OCI-LY7 (cell line): ENCODE measurements around the gene PGRMC2. TPM values are rescaled to one million over a fixed set of nuclear protein-coding genes. Genes with fewer than 3 reads are reported as not detected.

ENCODE experiments used
- BruUV-seq: library from RNA; stranded (reverse); fragments of 400-500 nt; replicated peaks from 2 replicates; lab custom pipeline; 2021; lab: Mats Ljungman, UMichigan
- CTCF ChIA-PET: fragments of 300-600 bp; sonication (Branson Sonifier 250); formaldehyde crosslinking; loops from one replicate; lab custom pipeline; 2022; ENCODE audit warnings: antibody characterized with exemption; ENCODE audit not compliant: unreplicated experiment; lab: Charles Lee
- POLR2A ChIA-PET: fragments of 300-600 bp; sonication (Branson Sonifier 250); formaldehyde crosslinking; loops from one replicate; lab custom pipeline; 2022; ENCODE audit warnings: antibody characterized with exemption; lab: Charles Lee
- DNase-seq: peaks from one replicate; pipeline ENCODE4 v3.0.0-alpha.2; 2015; ENCODE audit warnings: low spot score
- H2AFZ ChIP-seq: fragments of 200-600 bp; sonication (generic), shearing (Covaris generic); 2 replicates; pipeline ENCODE4 v1.6.1; 2014; ENCODE audit warnings: mild to moderate bottlenecking, antibody characterized with exemption, low read length, moderate library complexity
- H3K27ac ChIP-seq: fragments of 200-600 bp; sonication (generic); 2 replicates; pipeline ENCODE4 v1.5.1; 2014; ENCODE audit warnings: mixed run types, low read depth, mild to moderate bottlenecking, moderate library complexity, low read length, inconsistent platforms; ENCODE audit not compliant: poor library complexity, severe bottlenecking
- H3K36me3 ChIP-seq: fragments of 200-600 bp; sonication (generic); 2 replicates; pipeline ENCODE4 v1.6.1; 2014; ENCODE audit warnings: mild to moderate bottlenecking, antibody characterized with exemption, low read length, moderate library complexity, mixed read lengths; ENCODE audit not compliant: insufficient read depth
- H3K4me1 ChIP-seq: fragments of 200-600 bp; sonication (generic); 2 replicates; pipeline ENCODE4 v1.5.1; 2014; ENCODE audit warnings: mild to moderate bottlenecking, low read length; ENCODE audit not compliant: insufficient read depth, poor library complexity, severe bottlenecking
- H3K4me2 ChIP-seq: fragments of 200-600 bp; sonication (generic); 2 replicates; pipeline ENCODE4 v1.6.1; 2014; ENCODE audit warnings: mild to moderate bottlenecking, low read length
- H3K4me3 ChIP-seq: fragments of 200-600 bp; sonication (generic); 2 replicates; pipeline ENCODE4 v1.5.1; 2014; ENCODE audit warnings: mild to moderate bottlenecking, low read depth, low read length; ENCODE audit not compliant: poor library complexity, severe bottlenecking
- H3K79me2 ChIP-seq: fragments of 200-600 bp; sonication (generic); 2 replicates; pipeline ENCODE4 v1.6.1; 2016; ENCODE audit warnings: low read depth, mild to moderate bottlenecking, low read length, moderate library complexity, mixed read lengths; ENCODE audit not compliant: insufficient read depth
- H3K9me2 ChIP-seq: fragments of 200-600 bp; sonication (generic); 2 replicates; pipeline ENCODE4 v1.6.1; 2016; ENCODE audit warnings: mild to moderate bottlenecking, low read length, mixed read lengths; ENCODE audit not compliant: insufficient read depth
- H3K9me3 ChIP-seq: fragments of 200-600 bp; sonication (generic); 2 replicates; pipeline ENCODE4 v1.6.1; 2014; ENCODE audit warnings: mild to moderate bottlenecking, mixed run types, low read length, mixed read lengths
- H4K20me1 ChIP-seq: fragments of 200-600 bp; sonication (generic); 2 replicates; pipeline ENCODE4 v1.6.1; 2014; ENCODE audit warnings: mild to moderate bottlenecking, antibody characterized with exemption, low read length, moderate library complexity, mixed read lengths; ENCODE audit not compliant: insufficient read depth
- EZH2phosphoT487 ChIP-seq: fragments of 200-600 bp; sonication (generic); IDR thresholded peaks from 2 replicates; pipeline ENCODE4 v1.6.1; 2018; ENCODE audit warnings: low read depth, borderline replicate concordance, mild to moderate bottlenecking, mixed run types, antibody characterized with exemption, low read length, moderate library complexity, mixed read lengths
- intact Hi-C: fragments of 100-400 bp; cut with micrococcal nuclease; formaldehyde crosslinking; loops from one replicate; pipeline ENCODE4 v1.10.0; 2022; ENCODE audit not compliant: unreplicated experiment
- total RNA-seq, 2 experiments: library from RNA; depleted of rRNA in 1 of 2; stranded (reverse); fragments of >200 nt in 1 of 2; shearing (Covaris generic) in 1 of 2; gene quantifications; 2 replicates each; pipeline ENCODE4 v1.2.3, GENCODE V29; 2014 to 2022
- TF ChIP-seq, protein P1 (sequence below): fragments of 200-600 bp; sonication (generic); conservative IDR thresholded peaks from 2 replicates; pipeline ENCODE4 v1.5.1; 2014; ENCODE audit warnings: mild to moderate bottlenecking, antibody characterized with exemption, low read length, moderate library complexity, mixed read lengths

The PGRMC2 gene
- total RNA-seq, 2 experiments from 2014 or later, result 10.5 to 45.3 TPM

DNA sequence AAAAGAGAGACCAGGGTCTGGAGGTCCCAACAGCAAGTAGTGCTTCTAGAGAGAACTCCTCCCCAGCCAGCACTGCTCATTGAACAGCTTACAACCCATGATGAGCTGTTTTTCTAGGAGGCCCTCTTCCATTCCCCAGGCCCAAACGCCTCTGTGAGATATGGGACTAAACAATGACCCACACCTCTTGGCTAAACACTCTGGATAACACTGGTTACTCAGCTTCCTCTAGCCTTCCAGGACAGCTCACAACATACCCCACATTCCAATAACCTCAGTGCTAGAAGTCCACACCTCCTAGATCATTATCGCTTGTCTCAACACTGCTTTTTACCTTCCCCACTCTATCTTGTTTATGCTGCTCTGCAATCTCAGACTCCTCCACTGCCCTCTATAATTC, 35.4 kb upstream of the PGRMC2 start:
- intact Hi-C loops, result no loop called here
- TF ChIP-seq, protein P1, sequence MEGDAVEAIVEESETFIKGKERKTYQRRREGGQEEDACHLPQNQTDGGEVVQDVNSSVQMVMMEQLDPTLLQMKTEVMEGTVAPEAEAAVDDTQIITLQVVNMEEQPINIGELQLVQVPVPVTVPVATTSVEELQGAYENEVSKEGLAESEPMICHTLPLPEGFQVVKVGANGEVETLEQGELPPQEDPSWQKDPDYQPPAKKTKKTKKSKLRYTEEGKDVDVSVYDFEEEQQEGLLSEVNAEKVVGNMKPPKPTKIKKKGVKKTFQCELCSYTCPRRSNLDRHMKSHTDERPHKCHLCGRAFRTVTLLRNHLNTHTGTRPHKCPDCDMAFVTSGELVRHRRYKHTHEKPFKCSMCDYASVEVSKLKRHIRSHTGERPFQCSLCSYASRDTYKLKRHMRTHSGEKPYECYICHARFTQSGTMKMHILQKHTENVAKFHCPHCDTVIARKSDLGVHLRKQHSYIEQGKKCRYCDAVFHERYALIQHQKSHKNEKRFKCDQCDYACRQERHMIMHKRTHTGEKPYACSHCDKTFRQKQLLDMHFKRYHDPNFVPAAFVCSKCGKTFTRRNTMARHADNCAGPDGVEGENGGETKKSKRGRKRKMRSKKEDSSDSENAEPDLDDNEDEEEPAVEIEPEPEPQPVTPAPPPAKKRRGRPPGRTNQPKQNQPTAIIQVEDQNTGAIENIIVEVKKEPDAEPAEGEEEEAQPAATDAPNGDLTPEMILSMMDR, result no peak
- TF ChIP-seq EZH2phosphoT487, result no peak
- H3K9me2 ChIP-seq, result no peaks in the 10 kb centered on the region
- H2AFZ ChIP-seq, result no peak overlapping the region
- DNase-seq, result no peak
- no peak overlapping the region for H3K27ac ChIP-seq
- CTCF ChIA-PET, result no interaction called here
- H4K20me1 ChIP-seq, result no peaks in the 10 kb centered on the region
- POLR2A ChIA-PET, result interaction anchor here (0.5 to 2.5 kb wide), 2 partner anchors 8 to 141 kb away, joined by 3 to 9 read pairs; no protein-coding TSS in a partner anchor
- H3K4me1 ChIP-seq, result no peaks in the 10 kb centered on the region
- no peak overlapping the region for H3K4me3 ChIP-seq
- H3K36me3 ChIP-seq, result 0 out of 2 replicates have a peak, but pooled peaks cover 2% of the 10 kb centered on the region
- no TSS peak for BruUV-seq
- no peaks in the 10 kb centered on the region for H3K79me2 ChIP-seq
- no peaks in the 10 kb centered on the region for H3K9me3 ChIP-seq
- no peak overlapping the region for H3K4me2 ChIP-seq

DNA sequence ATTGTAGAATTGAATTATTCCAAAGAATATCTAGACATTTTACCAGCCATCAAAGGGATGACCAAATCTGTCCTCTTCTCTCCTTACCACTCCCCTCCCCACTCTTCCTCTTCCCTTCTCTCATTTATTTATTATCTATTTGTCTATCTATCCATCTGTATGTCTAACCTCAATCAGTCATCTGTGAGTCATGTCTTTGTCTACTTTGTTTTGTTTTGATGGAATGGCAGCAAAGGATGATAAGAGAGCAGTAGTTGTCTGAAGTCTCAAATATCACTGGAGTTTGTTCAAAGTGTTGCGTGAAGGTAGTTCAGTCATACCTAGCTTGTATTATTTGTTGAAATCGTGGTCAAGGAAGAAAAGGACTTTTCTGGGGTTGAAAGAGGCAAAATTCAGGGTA, 34.7 kb upstream of the PGRMC2 start:
- ChIA-PET CTCF (no interaction called here), POLR2A (interaction anchor here (0.6 to 2.5 kb wide), 2 partner anchors 9 to 991 kb away, joined by 3 to 9 read pairs; no protein-coding TSS in a partner anchor)
- Histone ChIP-seq H4K20me1 (no peaks in the 10 kb centered on the region), H3K36me3 (0 out of 2 replicates have a peak, but pooled peaks cover 2% of the 10 kb centered on the region), H3K27ac (no peak overlapping the region), H2AFZ (no peak overlapping the region), H3K4me2 (no peak overlapping the region), H3K9me3 (no peaks in the 10 kb centered on the region), H3K9me2 (no peaks in the 10 kb centered on the region), H3K79me2 (no peaks in the 10 kb centered on the region), H3K4me1 (no peaks in the 10 kb centered on the region), H3K4me3 (no peak overlapping the region)
- no TSS peak for BruUV-seq
- DNase-seq, result no peak
- no peak for TF ChIP-seq EZH2phosphoT487
- TF ChIP-seq, protein P1, result no peak
- intact Hi-C loops, result no loop called here

DNA sequence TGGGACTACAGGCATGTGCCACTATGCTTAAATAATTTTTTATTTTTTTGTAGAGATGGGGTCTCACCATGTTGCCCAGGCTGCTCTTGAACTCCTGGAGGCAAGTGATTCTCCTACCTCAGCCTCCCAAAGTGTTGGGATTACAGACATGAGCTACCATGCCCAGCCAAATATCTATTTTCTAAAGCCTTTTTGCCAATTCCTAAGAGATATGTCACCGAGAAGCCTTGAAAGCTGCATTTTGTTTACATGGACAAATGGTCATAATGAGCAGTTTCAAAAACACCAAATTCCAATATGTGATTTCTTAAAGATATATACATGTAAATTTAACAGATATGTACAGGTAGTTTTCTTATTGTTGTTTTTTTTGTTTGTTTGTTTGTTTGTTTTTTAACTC, 33.0 kb upstream of the PGRMC2 start:
- no peak overlapping the region for H2AFZ ChIP-seq
- H3K27ac ChIP-seq, result no peak overlapping the region
- no peaks in the 10 kb centered on the region for H3K4me1 ChIP-seq
- no peaks in the 10 kb centered on the region for H3K9me3 ChIP-seq
- no peaks in the 10 kb centered on the region for H4K20me1 ChIP-seq
- TF ChIP-seq, protein P1, result no peak
- TF ChIP-seq EZH2phosphoT487, result no peak
- H3K79me2 ChIP-seq, result no peaks in the 10 kb centered on the region
- ChIA-PET POLR2A (interaction anchor here (1.1 kb wide), 1 partner anchor 105 kb away, joined by 3 read pairs; no protein-coding TSS in a partner anchor), CTCF (no interaction called here)
- no peak overlapping the region for H3K4me3 ChIP-seq
- no peak for DNase-seq
- H3K4me2 ChIP-seq, result no peak overlapping the region
- 0 out of 2 replicates have a peak, but pooled peaks cover 5% of the 10 kb centered on the region for H3K36me3 ChIP-seq
- no TSS peak for BruUV-seq
- H3K9me2 ChIP-seq, result no peaks in the 10 kb centered on the region
- intact Hi-C loops, result no loop called here
